GM12891 (cell line): ENCODE results near the gene RFXANK.

ENCODE experiments used
- PAX5 ChIP-seq: IDR thresholded peaks from 2 replicates; pipeline ENCODE4 v1.6.1; 2011; ENCODE audit warnings: low read length, moderate library complexity, mild to moderate bottlenecking; ENCODE audit not compliant: insufficient read depth, severe bottlenecking
- POLR2A ChIP-seq: IDR thresholded peaks from 2 replicates; pipeline ENCODE4 v1.6.1; 2011; ENCODE audit warnings: low read depth, low read length, control low read depth
- POLR2AphosphoS5 ChIP-seq: IDR thresholded peaks from 2 replicates; pipeline ENCODE4 v1.6.1; 2011; ENCODE audit warnings: low read depth, low read length, control low read depth
- POU2F2 ChIP-seq: IDR thresholded peaks from 2 replicates; pipeline ENCODE4 v1.6.1; 2011; ENCODE audit warnings: low read depth, mild to moderate bottlenecking, control low read depth, low read length, moderate library complexity
- SPI1 ChIP-seq: IDR thresholded peaks from 2 replicates; pipeline ENCODE4 v1.6.1; 2011; ENCODE audit warnings: low read depth, low read length, control low read depth
- TAF1 ChIP-seq: IDR thresholded peaks from 2 replicates; pipeline ENCODE4 v1.6.1; 2011; ENCODE audit warnings: low read depth, low read length, control low read depth

DNA sequence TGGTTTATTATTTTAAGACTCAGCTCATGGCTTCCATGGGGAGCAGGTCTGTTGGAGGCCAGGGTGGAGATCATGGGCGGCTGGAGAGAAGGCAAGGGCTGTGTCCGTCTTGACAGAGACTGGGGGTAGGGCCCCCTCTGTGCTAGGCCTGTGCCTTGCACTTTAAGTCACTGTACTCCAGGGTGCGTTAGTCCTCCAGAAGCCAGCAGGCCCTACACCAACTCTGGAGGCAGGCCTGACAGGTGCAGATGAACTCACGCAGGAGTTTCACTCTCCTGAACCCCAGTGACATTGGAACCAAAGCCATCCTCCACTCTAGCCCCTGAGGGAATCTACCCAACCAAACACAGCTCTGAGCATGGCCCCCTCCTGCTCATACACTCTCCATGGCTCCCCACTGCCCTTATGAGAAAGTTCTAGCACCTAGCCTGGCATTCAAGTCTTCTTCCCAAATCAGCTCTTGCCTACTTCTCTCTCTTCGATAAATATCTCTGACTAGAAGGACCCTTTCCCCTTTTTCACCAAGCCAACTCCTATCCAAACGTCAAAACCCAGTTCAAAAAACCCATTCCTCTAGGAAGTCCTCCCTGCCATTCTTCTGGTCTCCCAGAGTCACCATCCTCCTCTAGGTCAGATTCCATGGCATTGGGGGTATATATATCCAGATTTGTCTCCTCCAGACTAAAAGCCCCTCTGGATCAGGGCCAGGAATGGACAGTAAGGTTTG lies 37.1 kb upstream of the RFXANK start:
- TF ChIP-seq TAF1 (no peak), POLR2A (no peak), POLR2AphosphoS5 (no peak), POU2F2 (no peak), PAX5 (no peak), SPI1 (no peak)
